H1 (cell line): ENCODE data around the gene ELFN2. TPM values are rescaled to one million over a fixed set of nuclear protein-coding genes. Genes with fewer than 3 reads are reported as not detected.

Source experiments
- CTCF ChIA-PET: fragments of 300-600 bp; sonication (Branson Sonifier 250); formaldehyde crosslinking; loops from one replicate; lab custom pipeline; 2021; ENCODE audit not compliant: partially characterized antibody; lab: Charles Lee
- POLR2A ChIA-PET: fragments of 300-600 bp; sonication (Branson Sonifier 250); formaldehyde crosslinking; loops from one replicate; lab custom pipeline; 2021; ENCODE audit warnings: inconsistent platforms; ENCODE audit not compliant: partially characterized antibody; lab: Charles Lee
- DNase-seq, 2 experiments: peaks; one replicate each; pipeline versions ENCODE4 v3.0.0 to v3.0.0-alpha.2; 2010 to 2022; ENCODE audit warnings: low spot score in 2 of 2, low read depth in 1 of 2, mixed read lengths in 1 of 2
- FAIRE-seq: peaks from 2 replicates; lab custom pipeline; 2011; peaks lifted over from hg19 to GRCh38; lab: Jason Lieb, UNC
- H2AFZ ChIP-seq: 2 replicates; pipeline ENCODE4 v1.8.1; 2012; ENCODE audit warnings: low read length, inconsistent platforms
- H2AK5ac ChIP-seq: 2 replicates; pipeline ENCODE4 v1.6.1; 2013; ENCODE audit warnings: low read depth, low read length
- H2BK120ac ChIP-seq: replicated peaks from 2 replicates; pipeline ENCODE3; 2013; ENCODE audit warnings: low read depth, low read length, inconsistent platforms
- H2BK12ac ChIP-seq: 2 replicates; pipeline ENCODE4 v1.6.1; 2013; ENCODE audit warnings: low read depth, low read length
- H2BK15ac ChIP-seq: 2 replicates; pipeline ENCODE4 v1.6.1; 2013; ENCODE audit warnings: low read length
- H2BK20ac ChIP-seq: 2 replicates; pipeline ENCODE4 v1.6.1; 2013; ENCODE audit warnings: low read length
- H2BK5ac ChIP-seq: 2 replicates; pipeline ENCODE4 v1.6.1; 2013; ENCODE audit warnings: low read depth, low read length
- H3K14ac ChIP-seq: 2 replicates; pipeline ENCODE4 v1.6.1; 2013; ENCODE audit warnings: inconsistent platforms; ENCODE audit not compliant: insufficient read length
- H3K18ac ChIP-seq: 2 replicates; pipeline ENCODE4 v1.6.1; 2013; ENCODE audit warnings: low read length; ENCODE audit errors: extremely low read depth
- H3K23ac ChIP-seq: 2 replicates; pipeline ENCODE4 v1.6.1; 2013; ENCODE audit warnings: inconsistent platforms; ENCODE audit not compliant: insufficient read length
- H3K23me2 ChIP-seq: 2 replicates; pipeline ENCODE4 v1.6.1; 2013; ENCODE audit warnings: low read depth, low read length
- H3K27ac ChIP-seq: 2 replicates; pipeline ENCODE4 v1.6.1; 2011; ENCODE audit warnings: low read depth, low read length, inconsistent platforms
- H3K27me3 ChIP-seq, 4 experiments: replicated peaks in 1 of 4; 1 replicate in 1 of 4; 2 replicates in 3 of 4; pipeline versions ENCODE4 v1.6.1 to v1.8.1; 2011 to 2013; ENCODE audit warnings: low read length in 3 of 4, mild to moderate bottlenecking in 3 of 4, inconsistent platforms in 2 of 4, mixed read lengths in 2 of 4, moderate library complexity in 1 of 4; ENCODE audit not compliant: control insufficient read depth in 3 of 4, insufficient read depth in 3 of 4; ENCODE audit errors: extremely low read depth in 1 of 4
- H3K36me3 ChIP-seq, 4 experiments: 2 replicates each; pipeline versions ENCODE4 v1.6.1 to v1.8.1; 2011 to 2013; ENCODE audit warnings: mild to moderate bottlenecking in 4 of 4, low read length in 3 of 4, moderate library complexity in 2 of 4, control low read depth in 1 of 4, inconsistent platforms in 1 of 4; ENCODE audit not compliant: insufficient read depth in 4 of 4, control insufficient read depth in 2 of 4
- H3K4ac ChIP-seq: replicated peaks from 2 replicates; pipeline ENCODE3; 2013; ENCODE audit warnings: low read length, low read depth, mixed read lengths, inconsistent platforms; ENCODE audit not compliant: insufficient read length
- H3K4me1 ChIP-seq, 4 experiments: replicated peaks in 1 of 4; 1 replicate in 1 of 4; 2 replicates in 3 of 4; pipeline versions ENCODE4 v1.6.1 to v1.8.1; 2011 to 2013; ENCODE audit warnings: low read length in 3 of 4, inconsistent platforms in 2 of 4, mixed read lengths in 1 of 4; ENCODE audit not compliant: insufficient read depth in 4 of 4, control insufficient read depth in 3 of 4
- H3K4me2 ChIP-seq, 2 experiments: 2 replicates each; pipeline versions ENCODE4 v1.6.1 to v1.8.1; 2011 to 2013; ENCODE audit warnings: low read depth in 2 of 2, low read length in 2 of 2, control low read depth in 1 of 2, inconsistent platforms in 1 of 2, mild to moderate bottlenecking in 1 of 2; ENCODE audit not compliant: insufficient read depth in 1 of 2
- H3K4me3 ChIP-seq, 4 experiments: fragments of 200-600, 300-600 bp in 1 of 4; sonication (generic), shearing (Covaris generic), sonication (Bioruptor Twin) in 1 of 4; 2 replicates each; pipeline versions ENCODE4 v1.5.1 to v1.8.1; 2011 to 2016; ENCODE audit warnings: low read length in 4 of 4, low read depth in 3 of 4, control low read depth in 2 of 4, inconsistent platforms in 2 of 4, mild to moderate bottlenecking in 2 of 4, mixed read lengths in 1 of 4, moderate library complexity in 1 of 4; ENCODE audit not compliant: insufficient read depth in 2 of 4; ENCODE audit errors: extremely low read depth in 1 of 4
- H3K56ac ChIP-seq: replicated peaks from 2 replicates; pipeline ENCODE3; 2013; ENCODE audit warnings: low read depth, mild to moderate bottlenecking, mixed read lengths, low read length, inconsistent platforms; ENCODE audit not compliant: insufficient read length
- H3K79me1 ChIP-seq: 2 replicates; pipeline ENCODE4 v1.6.1; 2013; ENCODE audit warnings: low read depth, low read length, control low read depth
- H3K79me2 ChIP-seq, 2 experiments: 2 replicates each; pipeline versions ENCODE4 v1.6.1 to v1.8.1; 2012 to 2013; ENCODE audit warnings: low read length in 2 of 2, mild to moderate bottlenecking in 2 of 2, inconsistent platforms in 1 of 2; ENCODE audit not compliant: insufficient read depth in 2 of 2, control insufficient read depth in 1 of 2
- H3K9ac ChIP-seq, 4 experiments: replicated peaks in 1 of 4; 1 replicate in 1 of 4; 2 replicates in 3 of 4; pipeline versions ENCODE4 v1.6.1 to v1.8.1; 2011 to 2013; ENCODE audit warnings: low read depth in 3 of 4, low read length in 3 of 4, control low read depth in 2 of 4, mild to moderate bottlenecking in 2 of 4, moderate library complexity in 2 of 4, inconsistent platforms in 1 of 4; ENCODE audit errors: extremely low read depth in 1 of 4
- H3K9me3 ChIP-seq, 2 experiments: 2 replicates each; pipeline versions ENCODE4 v1.6.1 to v1.8.1; 2012 to 2013; ENCODE audit warnings: mild to moderate bottlenecking in 2 of 2, moderate library complexity in 2 of 2, control low read depth in 1 of 2, inconsistent platforms in 1 of 2, low read depth in 1 of 2, low read length in 1 of 2, mixed read lengths in 1 of 2; ENCODE audit not compliant: insufficient read depth in 2 of 2
- H4K20me1 ChIP-seq, 2 experiments: replicated peaks in 1 of 2; 2 replicates each; pipeline versions ENCODE3 to v1.8.1; 2011 to 2013; ENCODE audit warnings: inconsistent platforms in 2 of 2, low read length in 2 of 2, mild to moderate bottlenecking in 1 of 2; ENCODE audit not compliant: insufficient read depth in 2 of 2, control insufficient read depth in 1 of 2
- H4K5ac ChIP-seq: 2 replicates; pipeline ENCODE4 v1.6.1; 2013; ENCODE audit warnings: low read length, low read depth, mixed read lengths, inconsistent platforms; ENCODE audit not compliant: insufficient read length
- H4K8ac ChIP-seq: 2 replicates; pipeline ENCODE4 v1.8.0; 2013; ENCODE audit warnings: mild to moderate bottlenecking, moderate library complexity, low read length, inconsistent platforms; ENCODE audit not compliant: insufficient read depth; ENCODE audit errors: extremely low read depth
- H4K91ac ChIP-seq: replicated peaks from 2 replicates; pipeline ENCODE3; 2013; ENCODE audit warnings: low read length, mixed read lengths, inconsistent platforms; ENCODE audit not compliant: insufficient read length
- HDAC6 ChIP-seq: IDR thresholded peaks from one replicate; pipeline ENCODE4 v1.7.1; 2012; ENCODE audit warnings: low read depth, mild to moderate bottlenecking, inconsistent platforms, low read length, moderate library complexity
- MAFK ChIP-seq: IDR thresholded peaks from 2 replicates; pipeline ENCODE4 v1.6.1; 2012; ENCODE audit warnings: low read depth, mild to moderate bottlenecking, improper control_type of control experiment, low read length
- SIX5 ChIP-seq: IDR thresholded peaks from 2 replicates; pipeline ENCODE4 v1.6.1; 2011; ENCODE audit warnings: mild to moderate bottlenecking, low read depth, low read length
- WGBS, 2 experiments: shearing (Covaris generic) in 1 of 2; methylation state at CpG; one replicate each; pipeline versions ENCODE4 v1.1.6 to v1.1.7; 2013 to 2015; ENCODE audit warnings: low lambda C conversion rate in 2 of 2, mixed read lengths in 2 of 2, inconsistent platforms in 1 of 2, low coverage in 1 of 2, missing lambda C conversion rate in 1 of 2; ENCODE audit not compliant: insufficient replicate concordance in 2 of 2, insufficient coverage in 1 of 2, insufficient read length in 1 of 2; ENCODE audit errors: extremely low coverage in 1 of 2, missing lambda C conversion rate in 1 of 2; 5-methylcytosine and 5-hydroxymethylcytosine counted together
- polyA plus RNA-seq, 7 experiments: library from polyadenylated mRNA; depleted of rRNA in 3 of 7; stranded (reverse) in 5 of 7; unstranded in 2 of 7; fragments of >200 nt in 5 of 7; fragments of 200-250 nt in 2 of 7; gene quantifications; 1 replicate in 5 of 7; 2 replicates in 1 of 7; 4 replicates in 1 of 7; pipeline versions ENCODE4 v1.2.1 to v1.2.3, GENCODE V29; 2011 to 2013; ENCODE audit warnings: missing spikeins in 2 of 7, mixed read lengths in 2 of 7
- total RNA-seq: library from RNA; stranded (reverse); fragmentation: NEBNext Ultra II Directional; extraction: Animal tissue kit (Norgen Biotek cat#: 25700); gene quantifications from 2 replicates; pipeline ENCODE4 v1.2.1, GENCODE V29; 2021

ELFN2 gene
- total and polyA plus RNA-seq, 2 of the 8 experiments (the other 6 are each of a cell fraction or from before 2014, with no cell fraction given): 0.63 to 0.88 TPM

DNA sequence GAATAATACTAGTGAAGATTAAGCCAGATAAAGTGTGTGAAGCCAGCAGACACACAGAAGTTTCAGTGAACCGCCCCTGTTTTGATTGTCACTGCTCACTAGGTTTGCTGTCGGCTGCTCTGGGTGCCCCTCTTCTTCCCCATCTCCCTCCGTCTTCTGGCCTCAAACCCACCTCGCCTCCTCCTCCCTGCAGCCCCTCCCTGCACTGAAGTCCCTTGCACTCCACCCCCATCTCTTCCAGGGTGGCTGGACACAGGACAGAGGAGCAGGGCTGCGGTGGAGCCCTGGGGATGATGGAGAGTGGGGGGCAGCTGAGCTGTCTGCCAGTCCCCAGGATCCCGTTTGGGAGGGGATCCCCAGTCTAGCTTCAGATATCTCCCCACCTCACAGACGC lies 91.5 kb downstream of the ELFN2 start:
- Histone ChIP-seq H4K5ac (no peak overlapping the region), H3K4me2 (peak overlapping the region; percentile 59 to 80), H3K4ac (peak overlapping the region; percentile 19), H3K9ac (no peak overlapping the region), H3K4me3 (peak overlapping the region in 1 of 4 experiments; percentile 61; a peak in 2 of 8 replicates), H2AFZ (no peak overlapping the region), H3K23me2 (peaks cover 9% of the 10 kb centered on the region; the same call in 1 of the 2 replicates), H3K79me1 (no peaks in the 10 kb centered on the region), H3K23ac (no peak overlapping the region), H2AK5ac (no peak overlapping the region), H3K18ac (no peak overlapping the region; the same call in 1 of the 2 replicates), H4K91ac (peak overlapping the region; percentile 81), H3K14ac (no peak overlapping the region), H4K20me1 (no peaks in the 10 kb centered on the region), H3K4me1 (peaks cover 0 to 19% (median 11%) of the 10 kb centered on the region in 4 experiments; a peak in 5 of 7 replicates), H3K27me3 (peaks cover 0 to 24% (median 11%) of the 10 kb centered on the region in 4 experiments; a peak in 5 of 7 replicates), H2BK20ac (no peak overlapping the region), H3K27ac (no peak overlapping the region), H3K36me3 (no peaks in the 10 kb centered on the region), H3K9me3 (no peaks in the 10 kb centered on the region), H3K79me2 (no peaks in the 10 kb centered on the region), H2BK120ac (no peak overlapping the region), H3K56ac (no peak overlapping the region), H2BK15ac (no peak overlapping the region), H2BK12ac (no peak overlapping the region), H2BK5ac (no peak overlapping the region; the same call in 1 of the 2 replicates), H4K8ac (no peak overlapping the region; the same call in 1 of the 2 replicates)
- DNase-seq (no peak), FAIRE-seq (no peak)
- ChIA-PET CTCF (interaction anchor here (0.5 to 4.3 kb wide), 6 partner anchors 11 to 318 kb away, joined by 3 to 22 read pairs (median 3); no protein-coding TSS in a partner anchor), POLR2A (interaction anchor here (1.1 kb wide), 1 partner anchor 66 kb away, joined by 3 read pairs; no protein-coding TSS in a partner anchor)
- WGBS, 2 experiments: 26% methylated on average over 7 of the region's 7 CpGs; no CpG with 5 or more reads in 1 of the 2 experiments
- no peak for TF ChIP-seq SIX5
- no peak for TF ChIP-seq MAFK
- TF ChIP-seq HDAC6: no peak
